Activated CD4-positive, CD25-positive, alpha-beta regulatory T cell treated with anti-CD3 and anti-CD28 coated beads, Interleukin-2, amount 50 U/mL, for 72 hours (primary cell): ENCODE data around the gene NTSR2.
"Not testable (repeated sequence)": the region's sequence is repeated elsewhere in the genome, so short reads cannot be mapped to it uniquely, and the experiment has no call there.

ENCODE experiments used
- DNase-seq: peaks from one replicate; pipeline ENCODE4 v3.0.0; 2021

Gene NTSR2

GRCh38 chr2:11679486-11680181 is 9.6 kb upstream of the NTSR2 start:
- no peak for DNase-seq

- no peak for DNase-seq
Observed at GRCh38 chr2:11679016-11679415, 9.0 kb upstream of the NTSR2 start.

- no peak for DNase-seq
Observed at GRCh38 chr2:11678306-11678960, 8.4 kb upstream of the NTSR2 start.

GRCh38 chr2:11677136-11678055 is 7.4 kb upstream of the NTSR2 start:
- no peak for DNase-seq

- DNase-seq: no peak
Observed at GRCh38 chr2:11676640-11677039, 6.6 kb upstream of the NTSR2 start.

GRCh38 chr2:11675423-11676112 is 5.6 kb upstream of the NTSR2 start:
- DNase-seq: no peak

GRCh38 chr2:11674983-11675382 is 5.0 kb upstream of the NTSR2 start:
- DNase-seq: no peak

- no peak for DNase-seq
Observed at GRCh38 chr2:11672407-11672806, 2.4 kb upstream of the NTSR2 start.

GRCh38 chr2:11667866-11668637 is 1.9 kb downstream of the NTSR2 start:
- no peak for DNase-seq

- DNase-seq: no peak
Observed at GRCh38 chr2:11667194-11667593, 2.8 kb downstream of the NTSR2 start.

- no peak for DNase-seq
Observed at GRCh38 chr2:11665510-11666362, 4.3 kb downstream of the NTSR2 start.

GRCh38 chr2:11665028-11665427 is 5.0 kb downstream of the NTSR2 start:
- no peak for DNase-seq

GRCh38 chr2:11663427-11663826 is 6.6 kb downstream of the NTSR2 start:
- no peak for DNase-seq

GRCh38 chr2:11662882-11663281 is 7.1 kb downstream of the NTSR2 start:
- DNase-seq: no peak

GRCh38 chr2:11661891-11662435 is 8.0 kb downstream of the NTSR2 start:
- DNase-seq: no peak

GRCh38 chr2:11660396-11660795 is 9.6 kb downstream of the NTSR2 start:
- DNase-seq: not testable (repeated sequence)

GRCh38 chr2:11659851-11660250 is 10.1 kb downstream of the NTSR2 start:
- DNase-seq: no peak

- DNase-seq: no peak
Observed at GRCh38 chr2:11659115-11659475, 10.9 kb downstream of the NTSR2 start.

GRCh38 chr2:11658208-11659114 is 11.5 kb downstream of the NTSR2 start:
- no peak for DNase-seq

- DNase-seq: no peak
Observed at GRCh38 chr2:11657646-11658045, 12.3 kb downstream of the NTSR2 start.
